H9 (cell line): ENCODE data around the gene SRL. TPM values are rescaled to one million over a fixed set of nuclear protein-coding genes. Genes with fewer than 3 reads are reported as not detected.

ENCODE experiments used
- DNase-seq: peaks from one replicate; pipeline ENCODE4 v3.0.0-alpha.2; 2017
- H2AFZ ChIP-seq: one replicate; pipeline ENCODE4 v1.6.1; 2013; ENCODE audit warnings: mild to moderate bottlenecking, low read length, control low read depth, moderate library complexity
- H2AK5ac ChIP-seq: 2 replicates; pipeline ENCODE4 v1.6.1; 2013; ENCODE audit warnings: low read length, control low read depth, mixed read lengths; ENCODE audit not compliant: insufficient read length
- H2BK120ac ChIP-seq: one replicate; pipeline ENCODE4 v1.6.1; 2013; ENCODE audit warnings: low read depth, mild to moderate bottlenecking, low read length, control low read depth, inconsistent platforms; ENCODE audit not compliant: poor library complexity, severe bottlenecking
- H2BK12ac ChIP-seq: 2 replicates; pipeline ENCODE4 v1.6.1; 2013; ENCODE audit warnings: low read length, control low read depth, mixed read lengths, low read depth; ENCODE audit not compliant: insufficient read length
- H2BK15ac ChIP-seq: 2 replicates; pipeline ENCODE4 v1.6.1; 2013; ENCODE audit warnings: low read depth, low read length, control low read depth
- H2BK20ac ChIP-seq: one replicate; pipeline ENCODE4 v1.6.1; 2013; ENCODE audit warnings: low read depth, mild to moderate bottlenecking, low read length, control low read depth, inconsistent platforms; ENCODE audit not compliant: poor library complexity, severe bottlenecking
- H2BK5ac ChIP-seq: 2 replicates; pipeline ENCODE4 v1.6.1; 2013; ENCODE audit warnings: low read length, control low read depth, mixed read lengths; ENCODE audit not compliant: insufficient read length
- H3K14ac ChIP-seq: 2 replicates; pipeline ENCODE4 v1.6.1; 2013; ENCODE audit warnings: low read length, control low read depth; ENCODE audit not compliant: insufficient read depth
- H3K18ac ChIP-seq: 2 replicates; pipeline ENCODE4 v1.6.1; 2013; ENCODE audit warnings: low read depth, mild to moderate bottlenecking, mixed read lengths, low read length, control low read depth; ENCODE audit not compliant: insufficient read length
- H3K23ac ChIP-seq: 2 replicates; pipeline ENCODE4 v1.6.1; 2013; ENCODE audit warnings: low read length, control low read depth, mixed read lengths, low read depth; ENCODE audit not compliant: insufficient read length
- H3K23me2 ChIP-seq: 2 replicates; pipeline ENCODE4 v1.6.1; 2013; ENCODE audit warnings: low read depth, mild to moderate bottlenecking, mixed read lengths, low read length, control low read depth; ENCODE audit not compliant: insufficient read length, poor library complexity, severe bottlenecking
- H3K27ac ChIP-seq: 2 replicates; pipeline ENCODE4 v1.5.1; 2013; ENCODE audit warnings: low read length, control low read depth, mixed read lengths, low read depth; ENCODE audit not compliant: insufficient read length
- H3K27me3 ChIP-seq: 2 replicates; pipeline ENCODE4 v1.6.1; 2013; ENCODE audit warnings: low read length, control low read depth, inconsistent platforms; ENCODE audit not compliant: insufficient read depth
- H3K4ac ChIP-seq: 2 replicates; pipeline ENCODE4 v1.6.1; 2013; ENCODE audit warnings: low read depth, mild to moderate bottlenecking, control low read depth, inconsistent platforms, low read length, moderate library complexity
- H3K4me1 ChIP-seq: 2 replicates; pipeline ENCODE4 v1.6.1; 2013; ENCODE audit warnings: low read length, control low read depth, inconsistent platforms; ENCODE audit not compliant: insufficient read depth
- H3K4me2 ChIP-seq: 2 replicates; pipeline ENCODE4 v1.6.1; 2013; ENCODE audit warnings: low read length, control low read depth, mixed read lengths; ENCODE audit not compliant: insufficient read length, insufficient read depth
- H3K56ac ChIP-seq: 2 replicates; pipeline ENCODE4 v1.6.1; 2013; ENCODE audit warnings: low read depth, mild to moderate bottlenecking, mixed read lengths, low read length, control low read depth; ENCODE audit not compliant: insufficient read length
- H3K79me1 ChIP-seq: 2 replicates; pipeline ENCODE4 v1.6.1; 2013; ENCODE audit warnings: low read depth, mild to moderate bottlenecking, moderate library complexity, low read length, control low read depth, inconsistent platforms; ENCODE audit not compliant: insufficient read depth, poor library complexity, severe bottlenecking
- H3K79me2 ChIP-seq: 2 replicates; pipeline ENCODE4 v1.6.1; 2013; ENCODE audit warnings: low read length, control low read depth, inconsistent platforms; ENCODE audit not compliant: insufficient read depth
- H3K9ac ChIP-seq: 2 replicates; pipeline ENCODE4 v1.6.1; 2013; ENCODE audit warnings: low read length, control low read depth, mixed read lengths; ENCODE audit not compliant: insufficient read length; ENCODE audit errors: extremely low read depth
- H3K9me3 ChIP-seq: one replicate; pipeline ENCODE4 v1.6.1; 2013; ENCODE audit warnings: low read depth, low read length, inconsistent platforms; ENCODE audit not compliant: control insufficient read depth
- H3T11ph ChIP-seq: one replicate; pipeline ENCODE4 v1.6.1; 2013; ENCODE audit warnings: mild to moderate bottlenecking, low read length, control low read depth, inconsistent platforms
- H4K20me1 ChIP-seq: one replicate; pipeline ENCODE4 v1.6.1; 2013; ENCODE audit not compliant: control insufficient read depth, insufficient read length, insufficient read depth
- H4K5ac ChIP-seq: 2 replicates; pipeline ENCODE4 v1.6.1; 2013; ENCODE audit warnings: low read depth, mild to moderate bottlenecking, mixed read lengths, low read length, control low read depth; ENCODE audit not compliant: insufficient read length
- H4K8ac ChIP-seq: replicated peaks from 2 replicates; pipeline ENCODE4 v1.6.1; 2013; ENCODE audit warnings: low read length, control low read depth, mixed read lengths, low read depth; ENCODE audit not compliant: insufficient read length
- H4K91ac ChIP-seq: 2 replicates; pipeline ENCODE4 v1.6.1; 2013; ENCODE audit warnings: low read depth, mild to moderate bottlenecking, moderate library complexity, mixed read lengths, low read length, control low read depth; ENCODE audit not compliant: insufficient read length
- H3K27ac Mint-ChIP-seq, 3 experiments: 2 replicates in 2 of 3; 3 replicates in 1 of 3; pipeline ENCODE4 v1.8.0; 2020 to 2021; ENCODE audit warnings: mixed read lengths in 3 of 3, mild to moderate bottlenecking in 1 of 3, moderate library complexity in 1 of 3
- H3K27me3 Mint-ChIP-seq: 2 replicates; pipeline ENCODE4 v1.8.0; 2021; ENCODE audit warnings: low read depth, mild to moderate bottlenecking, moderate library complexity, mixed read lengths
- H3K36me3 Mint-ChIP-seq, 3 experiments: 2 replicates in 2 of 3; 3 replicates in 1 of 3; pipeline ENCODE4 v1.8.0; 2020 to 2021; ENCODE audit warnings: low read depth in 3 of 3, mixed read lengths in 3 of 3; ENCODE audit not compliant: insufficient read depth in 1 of 3
- H3K4me1 Mint-ChIP-seq, 2 experiments: 2 replicates each; pipeline ENCODE4 v1.8.0; 2020; ENCODE audit warnings: mixed read lengths in 2 of 2
- H3K4me3 Mint-ChIP-seq, 2 experiments: 2 replicates in 1 of 2; 3 replicates in 1 of 2; pipeline ENCODE4 v1.8.0; 2020 to 2021; ENCODE audit warnings: mild to moderate bottlenecking in 2 of 2, mixed read lengths in 2 of 2, moderate library complexity in 1 of 2
- H3K9me3 Mint-ChIP-seq, 2 experiments: 2 replicates in 1 of 2; 3 replicates in 1 of 2; pipeline ENCODE4 v1.8.0; 2020; ENCODE audit warnings: mild to moderate bottlenecking in 2 of 2, mixed read lengths in 2 of 2, moderate library complexity in 1 of 2
- WGBS: extraction: QIAGEN DNeasy Blood & Tissue Kit; methylation state at CpG from one replicate; pipeline ENCODE4 v1.1.7; 2013; ENCODE audit warnings: missing lambda C conversion rate, low lambda C conversion rate, mixed read lengths; ENCODE audit not compliant: insufficient read length; ENCODE audit errors: extremely low coverage; 5-methylcytosine and 5-hydroxymethylcytosine counted together
- total RNA-seq: library from RNA; stranded (reverse); gene quantifications from 2 replicates; pipeline ENCODE4 v1.2.1, GENCODE V29; 2021
- TF ChIP-seq, protein P1 (sequence below): fragments of 200-600 bp; sonication (generic); conservative IDR thresholded peaks from 3 replicates; pipeline ENCODE4 v1.8.0; 2021; ENCODE audit warnings: antibody characterized with exemption, mild to moderate bottlenecking

The SRL gene
- total RNA-seq, 1 experiment from 2014 or later, result not detected

DNA sequence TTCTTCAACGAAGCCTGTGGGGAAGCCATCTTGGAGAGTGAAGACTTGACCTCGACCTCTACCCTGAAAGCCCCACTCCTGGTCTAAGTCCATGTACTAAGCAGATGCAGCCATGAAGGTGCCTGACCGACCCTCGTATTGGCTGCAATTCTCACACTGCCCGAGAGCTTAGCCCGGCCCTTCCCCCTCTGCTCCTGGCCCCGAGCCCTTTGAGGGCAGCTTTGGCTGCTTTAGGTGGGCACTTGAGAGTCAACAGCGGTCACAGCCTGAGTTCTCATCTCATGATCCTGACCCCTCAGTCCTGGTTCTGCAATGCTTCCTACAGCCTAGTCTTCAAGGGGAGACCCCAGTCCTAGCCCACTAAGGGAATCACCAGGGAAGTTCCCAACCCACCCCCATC, 35.9 kb downstream of the SRL start:
- H2BK12ac ChIP-seq, result no peak overlapping the region
- H3K9me3 ChIP-seq, result no peaks in the 10 kb centered on the region
- H3K4me1 ChIP-seq, result no peaks in the 10 kb centered on the region
- Mint-ChIP-seq H3K4me1 (peaks cover 0 to 7% of the 10 kb centered on the region in 2 experiments; a peak in 2 of 4 replicates), H3K9me3 (no peaks in the 10 kb centered on the region), H3K27me3 (peaks cover 4% of the 10 kb centered on the region), H3K36me3 (no peaks in the 10 kb centered on the region), H3K4me3 (no peak overlapping the region), H3K27ac (no peak overlapping the region)
- H3K79me2 ChIP-seq, result no peaks in the 10 kb centered on the region
- no peak for DNase-seq
- no peak overlapping the region for H3K27ac ChIP-seq
- no peak overlapping the region for H4K5ac ChIP-seq
- H3K18ac ChIP-seq, result no peak overlapping the region
- H2AK5ac ChIP-seq, result no peak overlapping the region
- no peak overlapping the region for H3K14ac ChIP-seq
- no peak overlapping the region for H4K91ac ChIP-seq
- H2BK5ac ChIP-seq, result no peak overlapping the region
- WGBS, result no CpG with 5 or more reads among the region's 8 CpGs
- no peak overlapping the region for H4K8ac ChIP-seq
- no peaks in the 10 kb centered on the region for H3K27me3 ChIP-seq
- H2BK120ac ChIP-seq, result no peak overlapping the region
- H3K23ac ChIP-seq, result no peak overlapping the region
- no peak overlapping the region for H3K4me2 ChIP-seq
- no peak overlapping the region for H2BK15ac ChIP-seq
- no peaks in the 10 kb centered on the region for H3K79me1 ChIP-seq
- no peak overlapping the region for H3T11ph ChIP-seq
- H4K20me1 ChIP-seq, result no peaks in the 10 kb centered on the region
- H3K9ac ChIP-seq, result no peak overlapping the region
- H2AFZ ChIP-seq, result no peak overlapping the region
- no peaks in the 10 kb centered on the region for H3K23me2 ChIP-seq
- H2BK20ac ChIP-seq, result no peak overlapping the region
- TF ChIP-seq, protein P1, sequence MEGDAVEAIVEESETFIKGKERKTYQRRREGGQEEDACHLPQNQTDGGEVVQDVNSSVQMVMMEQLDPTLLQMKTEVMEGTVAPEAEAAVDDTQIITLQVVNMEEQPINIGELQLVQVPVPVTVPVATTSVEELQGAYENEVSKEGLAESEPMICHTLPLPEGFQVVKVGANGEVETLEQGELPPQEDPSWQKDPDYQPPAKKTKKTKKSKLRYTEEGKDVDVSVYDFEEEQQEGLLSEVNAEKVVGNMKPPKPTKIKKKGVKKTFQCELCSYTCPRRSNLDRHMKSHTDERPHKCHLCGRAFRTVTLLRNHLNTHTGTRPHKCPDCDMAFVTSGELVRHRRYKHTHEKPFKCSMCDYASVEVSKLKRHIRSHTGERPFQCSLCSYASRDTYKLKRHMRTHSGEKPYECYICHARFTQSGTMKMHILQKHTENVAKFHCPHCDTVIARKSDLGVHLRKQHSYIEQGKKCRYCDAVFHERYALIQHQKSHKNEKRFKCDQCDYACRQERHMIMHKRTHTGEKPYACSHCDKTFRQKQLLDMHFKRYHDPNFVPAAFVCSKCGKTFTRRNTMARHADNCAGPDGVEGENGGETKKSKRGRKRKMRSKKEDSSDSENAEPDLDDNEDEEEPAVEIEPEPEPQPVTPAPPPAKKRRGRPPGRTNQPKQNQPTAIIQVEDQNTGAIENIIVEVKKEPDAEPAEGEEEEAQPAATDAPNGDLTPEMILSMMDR, result no peak
- H3K56ac ChIP-seq, result no peak overlapping the region
- H3K4ac ChIP-seq, result no peak overlapping the region
